ENCODE data around the gene HIRA. TPM values are rescaled to one million over a fixed set of nuclear protein-coding genes. Genes with fewer than 3 reads are reported as not detected.

Gene HIRA
- total RNA-seq, 1 experiment from 2014 or later, result 51.0 TPM

GRCh38 chr22:19352217-19352616 is 79.3 kb downstream of the HIRA start:
- H3K36me3 Mint-ChIP-seq, result peaks cover 51% of the 10 kb centered on the region

GRCh38 chr22:19351604-19352003 is 79.9 kb downstream of the HIRA start:
- Mint-ChIP-seq H3K36me3 (peaks cover 57% of the 10 kb centered on the region), H3K4me1 (no peaks in the 10 kb centered on the region), H3K9me3 (peaks cover 2% of the 10 kb centered on the region), H3K27ac (no peak overlapping the region), H3K4me3 (no peak overlapping the region), H3K27me3 (ENCODE audit: low read depth) (no peaks in the 10 kb centered on the region)
- ATAC-seq (no peak), DNase-seq (ENCODE audit: low spot score) (no peak)
- TF ChIP-seq GABPB1 (CRISPR knock-in tag; IDR thresholded peaks at IDR 0.05) (no peak), CTCF (IDR thresholded peaks at IDR 0.05) (no peak), PRDM15 (CRISPR knock-in tag; IDR thresholded peaks at IDR 0.05) (no peak), NFATC4 (CRISPR knock-in tag; IDR thresholded peaks at IDR 0.05) (no peak), STAT6 (CRISPR knock-in tag; conservative IDR thresholded peaks at IDR 0.05; ENCODE audit: low read depth) (no peak), ZNF121 (CRISPR knock-in tag; IDR thresholded peaks at IDR 0.05) (no peak), ZNF423 (CRISPR knock-in tag; IDR thresholded peaks at IDR 0.05) (no peak), TP53 (CRISPR knock-in tag; IDR thresholded peaks at IDR 0.05) (no peak), ZBTB21 (CRISPR knock-in tag; IDR thresholded peaks at IDR 0.05; ENCODE audit: borderline replicate concordance) (no peak), GTF2I (CRISPR knock-in tag; conservative IDR thresholded peaks at IDR 0.05) (no peak), ELF4 (CRISPR knock-in tag; IDR thresholded peaks at IDR 0.05; ENCODE audit: low read depth) (no peak), SOX15 (CRISPR knock-in tag; IDR thresholded peaks at IDR 0.05) (no peak), ZMAT4 (CRISPR knock-in tag; IDR thresholded peaks at IDR 0.05) (no peak), ATF3 (CRISPR knock-in tag; conservative IDR thresholded peaks at IDR 0.05) (no peak), CDX4 (CRISPR knock-in tag; IDR thresholded peaks at IDR 0.05; ENCODE audit: borderline replicate concordance) (no peak), MYBL2 (CRISPR knock-in tag; IDR thresholded peaks at IDR 0.05) (no peak), USF1 (CRISPR knock-in tag; IDR thresholded peaks at IDR 0.05) (no peak), FOXK1 (CRISPR knock-in tag; IDR thresholded peaks at IDR 0.05) (no peak)
- POLR2A ChIA-PET, result no interaction called here
- CTCF ChIA-PET, result no interaction called here

More at GRCh38 chr22:19352217-19352616, 79.3 kb downstream of the HIRA start:
- Mint-ChIP-seq H3K4me1 (no peaks in the 10 kb centered on the region), H3K27ac (peak overlapping the region; percentile 58; the same call in 1 of the 2 replicates), H3K9me3 (no peaks in the 10 kb centered on the region), H3K4me3 (no peak overlapping the region), H3K27me3 (ENCODE audit: low read depth) (no peaks in the 10 kb centered on the region)
- DNase-seq (ENCODE audit: low spot score) (no peak), ATAC-seq (no peak)
- ChIA-PET CTCF (no interaction called here), POLR2A (no interaction called here)
- TF ChIP-seq E2F5 (CRISPR knock-in tag; IDR thresholded peaks at IDR 0.05) (no peak), ZMAT4 (CRISPR knock-in tag; IDR thresholded peaks at IDR 0.05) (no peak), ETV6 (CRISPR knock-in tag; IDR thresholded peaks at IDR 0.05) (no peak), CREB1 (CRISPR knock-in tag; IDR thresholded peaks at IDR 0.05) (no peak), JUN (CRISPR knock-in tag; IDR thresholded peaks at IDR 0.05) (no peak)
